Measurements from ENCODE around the gene KCNJ16. TPM values are rescaled to one million over a fixed set of nuclear protein-coding genes. Genes with fewer than 3 reads are reported as not detected.

The KCNJ16 gene
- total RNA-seq, 1 donor from 2014 or later = 0.12 TPM

GRCh38 chr17:70168044-70168976, 93.3 kb downstream of the KCNJ16 start:
- H3K27me3 Mint-ChIP-seq (ENCODE audit: low read depth) = peaks cover 37% of the 10 kb centered on the region
- peaks cover 28% of the 10 kb centered on the region for H3K4me1 Mint-ChIP-seq
- TF ChIP-seq CTCF (conservative IDR thresholded peaks at IDR 0.05) = peak; percentile 78
- peak overlapping the region; percentile 93 for H3K4me3 Mint-ChIP-seq
- H3K9me3 Mint-ChIP-seq = peaks cover 2% of the 10 kb centered on the region
- no peaks in the 10 kb centered on the region for H3K36me3 Mint-ChIP-seq (ENCODE audit: low read depth)
- peak; percentile 45 for DNase-seq (ENCODE audit: low read depth, low spot score)
- H3K27ac Mint-ChIP-seq (ENCODE audit: unreplicated experiment) = peak overlapping the region; percentile 1

GRCh38 chr17:70168977-70169708, 94.1 kb downstream of the KCNJ16 start, which contains the start of gene KCNJ2:
KCNJ2 (plus strand) TSS chr17:70169532; CDS start chr17:70175040, 5,508 bp downstream.
- Mint-ChIP-seq H3K9me3 (peaks cover under 1% of the 10 kb centered on the region), H3K4me3 (peak within 1 kb of the TSS; percentile 93), H3K27ac (ENCODE audit: unreplicated experiment) (peak within 1 kb of the TSS; percentile 1), H3K4me1 (peaks cover 28% of the 10 kb centered on the region), H3K36me3 (ENCODE audit: low read depth) (no peaks in the 10 kb centered on the region), H3K27me3 (ENCODE audit: low read depth) (peaks cover 40% of the 10 kb centered on the region)
- DNase-seq (ENCODE audit: low read depth, low spot score) = peak; percentile 80
- TF ChIP-seq CTCF (conservative IDR thresholded peaks at IDR 0.05) = no peak

GRCh38 chr17:70169709-70170597, 94.9 kb downstream of the KCNJ16 start:
- peaks cover 40% of the 10 kb centered on the region for H3K27me3 Mint-ChIP-seq (ENCODE audit: low read depth)
- no peak for DNase-seq (ENCODE audit: low read depth, low spot score)
- H3K36me3 Mint-ChIP-seq (ENCODE audit: low read depth) = no peaks in the 10 kb centered on the region
- peak overlapping the region; percentile 86 for H3K4me3 Mint-ChIP-seq
- H3K9me3 Mint-ChIP-seq = no peaks in the 10 kb centered on the region
- no peak for TF ChIP-seq CTCF (conservative IDR thresholded peaks at IDR 0.05)
- H3K27ac Mint-ChIP-seq (ENCODE audit: unreplicated experiment) = no peak overlapping the region
- H3K4me1 Mint-ChIP-seq = peaks cover 28% of the 10 kb centered on the region

GRCh38 chr17:70171159-70171558, 96.1 kb downstream of the KCNJ16 start:
- Mint-ChIP-seq H3K36me3 (ENCODE audit: low read depth) (no peaks in the 10 kb centered on the region), H3K4me3 (peak overlapping the region; percentile 63), H3K27me3 (ENCODE audit: low read depth) (peaks cover 40% of the 10 kb centered on the region), H3K27ac (ENCODE audit: unreplicated experiment) (no peak overlapping the region), H3K9me3 (no peaks in the 10 kb centered on the region), H3K4me1 (peaks cover 28% of the 10 kb centered on the region)
- TF ChIP-seq CTCF (conservative IDR thresholded peaks at IDR 0.05) = no peak
- DNase-seq (ENCODE audit: low read depth, low spot score) = no peak

- no peak for DNase-seq (ENCODE audit: low read depth, low spot score)
- Mint-ChIP-seq H3K27me3 (ENCODE audit: low read depth) (peaks cover 40% of the 10 kb centered on the region), H3K9me3 (no peaks in the 10 kb centered on the region), H3K36me3 (ENCODE audit: low read depth) (no peaks in the 10 kb centered on the region), H3K4me3 (peak overlapping the region; percentile 29), H3K27ac (ENCODE audit: unreplicated experiment) (no peak overlapping the region), H3K4me1 (peaks cover 28% of the 10 kb centered on the region)
- TF ChIP-seq CTCF (conservative IDR thresholded peaks at IDR 0.05) = no peak
Observed at GRCh38 chr17:70172449-70172848, 97.4 kb downstream of the KCNJ16 start.

Data from neural crest cell (in vitro differentiated cells).